HCT116 (cell line): ENCODE data around the gene MSRB3. TPM values are rescaled to one million over a fixed set of nuclear protein-coding genes. Genes with fewer than 3 reads are reported as not detected.

ENCODE experiments used
- ATAC-seq: fragments of 200-7000 bp; cut with Tn5 transposase; 2 replicates; pipeline ENCODE4 v1.9.1; 2020; ENCODE audit warnings: mild to moderate bottlenecking, moderate library complexity
- BruUV-seq: library from RNA; stranded (reverse); fragments of 400-500 nt; replicated peaks from 2 replicates; lab custom pipeline; 2021; lab: Mats Ljungman, UMichigan
- CTCF ChIA-PET: fragments of 300-600 bp; sonication (Branson Sonifier 250); formaldehyde crosslinking; loops from one replicate; lab custom pipeline; 2021; ENCODE audit warnings: antibody characterized with exemption; lab: Charles Lee
- POLR2A ChIA-PET: fragments of 300-600, 350-600 bp; sonication (Branson Sonifier 250); formaldehyde crosslinking; loops from one replicate; lab custom pipeline; 2021; ENCODE audit warnings: antibody characterized with exemption; lab: Charles Lee
- RAD21 ChIA-PET, 2 experiments: fragments of 300-600 bp; sonication (Branson Sonifier 250); formaldehyde crosslinking; loops; one replicate each; lab custom pipeline; 2023; ENCODE audit warnings: low total read pairs in 2 of 2; ENCODE audit not compliant: uncharacterized antibody in 2 of 2, unreplicated experiment in 2 of 2, low non-redundant PET in 1 of 2; lab: Charles Lee
- DNase-seq: peaks from one replicate; pipeline ENCODE4 v3.0.0-alpha.2; 2010; ENCODE audit warnings: low read depth, low spot score
- H2AFZ ChIP-seq: fragments of 200-600 bp; shearing (Covaris generic), sonication (generic); 2 replicates; pipeline ENCODE4 v1.6.1; 2017; ENCODE audit warnings: low read depth, mixed run types, mixed read lengths, antibody characterized with exemption, low read length; ENCODE audit not compliant: poor library complexity, severe bottlenecking
- H3K27ac ChIP-seq: 2 replicates; pipeline ENCODE4 v1.5.1; 2012; ENCODE audit warnings: low read depth, low read length
- H3K27me3 ChIP-seq: fragments of 200-600 bp; sonication (generic); 2 replicates; pipeline ENCODE4 v1.6.1; 2016; ENCODE audit warnings: mixed run types, low read length, mixed read lengths; ENCODE audit not compliant: insufficient read depth
- H3K36me3 ChIP-seq, 2 experiments: fragments of 200-500 bp in 1 of 2; fragments of 200-600 bp in 1 of 2; sonication (Bioruptor generic) in 1 of 2; sonication (generic) in 1 of 2; 2 replicates each; pipeline versions ENCODE4 v1.5.1 to v1.6.1; 2014 to 2016; ENCODE audit warnings: low read length in 2 of 2, inconsistent platforms in 1 of 2, mixed read lengths in 1 of 2, mixed run types in 1 of 2; ENCODE audit not compliant: insufficient read depth in 2 of 2, control insufficient read depth in 1 of 2
- H3K4me1 ChIP-seq, 2 experiments: fragments of 200-600 bp in 1 of 2; sonication (generic) in 1 of 2; 2 replicates each; pipeline versions ENCODE4 v1.5.1 to v1.6.1; 2012 to 2017; ENCODE audit warnings: low read length in 2 of 2, inconsistent platforms in 1 of 2, mild to moderate bottlenecking in 1 of 2, mixed read lengths in 1 of 2, mixed run types in 1 of 2, moderate library complexity in 1 of 2; ENCODE audit not compliant: insufficient read depth in 2 of 2, control insufficient read depth in 1 of 2
- H3K4me2 ChIP-seq: fragments of 200-600 bp; sonication (generic); 2 replicates; pipeline ENCODE4 v1.6.1; 2017; ENCODE audit warnings: mixed run types, low read length, mixed read lengths
- H3K4me3 ChIP-seq, 2 experiments: fragments of 200-600 bp in 1 of 2; sonication (generic) in 1 of 2; replicated peaks in 1 of 2; 2 replicates each; pipeline ENCODE4 v1.5.1; 2011 to 2016; ENCODE audit warnings: low read length in 2 of 2, control low read depth in 1 of 2, low read depth in 1 of 2, mild to moderate bottlenecking in 1 of 2, mixed read lengths in 1 of 2, mixed run types in 1 of 2
- H3K79me2 ChIP-seq: fragments of 200-600 bp; sonication (generic); 2 replicates; pipeline ENCODE4 v1.6.1; 2017; ENCODE audit warnings: mild to moderate bottlenecking, mixed run types, low read length, moderate library complexity, mixed read lengths; ENCODE audit not compliant: insufficient read depth
- H3K9ac ChIP-seq: fragments of 200-600 bp; sonication (generic); 2 replicates; pipeline ENCODE4 v1.6.1; 2016; ENCODE audit warnings: low read length, mixed read lengths
- H3K9me2 ChIP-seq: fragments of 200-600 bp; sonication (generic), shearing (Covaris generic); 2 replicates; pipeline ENCODE4 v1.6.1; 2017; ENCODE audit warnings: mixed run types, mild to moderate bottlenecking, moderate library complexity; ENCODE audit not compliant: insufficient read depth
- H3K9me3 ChIP-seq, 2 experiments: fragments of 200-500 bp in 1 of 2; fragments of 200-600 bp in 1 of 2; sonication (Bioruptor generic) in 1 of 2; sonication (generic) in 1 of 2; 2 replicates each; pipeline ENCODE4 v1.6.1; 2014 to 2017; ENCODE audit warnings: low read length in 2 of 2, mixed read lengths in 2 of 2, inconsistent platforms in 1 of 2, low read depth in 1 of 2, mild to moderate bottlenecking in 1 of 2, mixed run types in 1 of 2, moderate library complexity in 1 of 2; ENCODE audit not compliant: control insufficient read depth in 1 of 2, insufficient read depth in 1 of 2
- H4K20me1 ChIP-seq: fragments of 200-600 bp; sonication (generic), shearing (Covaris generic); 2 replicates; pipeline ENCODE4 v1.6.1; 2017; ENCODE audit warnings: mixed run types, mild to moderate bottlenecking, moderate library complexity; ENCODE audit not compliant: insufficient read depth
- CBX3 ChIP-seq: IDR thresholded peaks from 2 replicates; pipeline ENCODE4 v1.6.1; 2012; ENCODE audit warnings: low read depth
- EGR1 ChIP-seq: IDR thresholded peaks from 2 replicates; pipeline ENCODE4 v1.6.1; 2012; ENCODE audit warnings: low read depth
- EZH2phosphoT487 ChIP-seq: fragments of 200-600 bp; IDR thresholded peaks from 2 replicates; pipeline ENCODE4 v1.6.1; 2018; ENCODE audit warnings: antibody characterized with exemption, borderline replicate concordance
- JUND ChIP-seq: IDR thresholded peaks from 2 replicates; pipeline ENCODE4 v1.6.1; 2012
- POLR2A ChIP-seq: IDR thresholded peaks from 2 replicates; pipeline ENCODE4 v1.7.0; 2011; ENCODE audit warnings: borderline replicate concordance; ENCODE audit not compliant: insufficient read depth, insufficient read length; ENCODE audit errors: extremely low read depth
- POLR2AphosphoS5 ChIP-seq: IDR thresholded peaks from 2 replicates; pipeline ENCODE4 v1.6.1; 2011; ENCODE audit warnings: mild to moderate bottlenecking, low read depth, low read length, moderate library complexity
- RAD21 ChIP-seq: IDR thresholded peaks from 2 replicates; pipeline ENCODE4 v1.6.1; 2012; ENCODE audit warnings: low read depth, mild to moderate bottlenecking
- SIN3A ChIP-seq: IDR thresholded peaks from 2 replicates; pipeline ENCODE4 v1.6.1; 2012; ENCODE audit warnings: low read depth
- SP1 ChIP-seq: IDR thresholded peaks from 2 replicates; pipeline ENCODE4 v1.6.1; 2012; ENCODE audit warnings: low read depth
- SRF ChIP-seq: IDR thresholded peaks from 2 replicates; pipeline ENCODE4 v1.6.1; 2012; ENCODE audit warnings: low read depth
- YY1 ChIP-seq: IDR thresholded peaks from 2 replicates; pipeline ENCODE4 v1.6.1; 2011; ENCODE audit warnings: low read length, low read depth, moderate library complexity, mild to moderate bottlenecking; ENCODE audit not compliant: insufficient replicate concordance; ENCODE audit errors: extremely low read depth
- ZFX ChIP-seq: fragments of 450-650 bp; IDR thresholded peaks from 2 replicates; pipeline ENCODE4 v1.6.1; 2017
- ZNF274 ChIP-seq: fragments of 200-500 bp; sonication (Bioruptor generic); IDR thresholded peaks from 2 replicates; pipeline ENCODE4 v1.6.1; 2014; ENCODE audit warnings: mild to moderate bottlenecking, low read depth, low read length, inconsistent platforms
- intact Hi-C: fragments of 100-400 bp; cut with micrococcal nuclease; formaldehyde crosslinking; loops from 2 replicates; pipeline ENCODE4 v1.10.0; 2022
- total RNA-seq: library from RNA; stranded (reverse); gene quantifications from one replicate; pipeline ENCODE4 v1.2.1, GENCODE V29; 2021; ENCODE audit not compliant: unreplicated experiment
- TF ChIP-seq, protein P1 (sequence below): IDR thresholded peaks from 2 replicates; pipeline ENCODE4 v1.6.1; 2012
- TF ChIP-seq, protein P2 (sequence below): IDR thresholded peaks from 2 replicates; pipeline ENCODE4 v1.6.1; 2011; ENCODE audit warnings: mild to moderate bottlenecking, low read length, moderate library complexity; ENCODE audit not compliant: insufficient replicate concordance; ENCODE audit errors: extremely low read depth
- TF ChIP-seq, protein P3 (sequence below): IDR thresholded peaks from 2 replicates; pipeline ENCODE4 v1.6.1; 2012; ENCODE audit warnings: low read depth
- TF ChIP-seq, protein P4 (sequence below): IDR thresholded peaks from 2 replicates; pipeline ENCODE4 v1.6.1; 2012

MSRB3 gene
- total RNA-seq, 1 experiment from 2014 or later = 8.2 TPM

DNA sequence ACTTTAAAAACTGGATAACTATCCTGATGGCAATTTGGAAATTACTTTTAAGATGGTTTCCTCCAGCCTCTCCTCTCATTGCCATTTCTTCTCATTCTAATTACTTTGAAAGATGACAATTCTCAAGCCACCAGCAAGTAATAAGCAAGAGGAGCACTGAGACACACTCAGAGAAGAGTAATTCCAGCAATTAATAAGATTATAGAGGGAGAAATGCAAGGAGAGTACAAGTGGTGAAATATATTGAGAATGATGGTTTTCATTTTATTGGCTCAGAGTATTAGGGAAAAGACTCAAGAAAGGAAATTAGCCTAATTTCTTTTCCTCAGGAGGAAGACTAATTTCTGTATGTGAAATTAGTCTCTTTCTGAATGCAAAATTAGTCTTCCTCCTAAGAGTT lies 20.5 kb upstream of the MSRB3 start:
- Histone ChIP-seq H3K9ac (no peak overlapping the region), H2AFZ (no peak overlapping the region), H3K36me3 (no peaks in the 10 kb centered on the region), H3K4me3 (no peak overlapping the region), H3K4me2 (no peak overlapping the region), H3K27ac (no peak overlapping the region), H3K4me1 (no peaks in the 10 kb centered on the region), H3K9me3 (no peaks in the 10 kb centered on the region), H4K20me1 (no peaks in the 10 kb centered on the region), H3K27me3 (no peaks in the 10 kb centered on the region), H3K79me2 (no peaks in the 10 kb centered on the region), H3K9me2 (no peaks in the 10 kb centered on the region)
- POLR2A ChIA-PET = interaction anchor here (0.7 kb wide), 1 partner anchor 54 kb away, joined by 3 read pairs; no protein-coding TSS in a partner anchor
- no peak for DNase-seq
- BruUV-seq = no TSS peak
- CTCF ChIA-PET = no interaction called here
- ATAC-seq = no peak
- RAD21 ChIA-PET = no interaction called here
- intact Hi-C loops = no loop called here
- no peak for TF ChIP-seq CBX3
- no peak for TF ChIP-seq JUND
- TF ChIP-seq SIN3A = no peak
- no peak for TF ChIP-seq SP1
- TF ChIP-seq YY1 = no peak
- no peak for TF ChIP-seq EGR1
- TF ChIP-seq, protein P1, sequence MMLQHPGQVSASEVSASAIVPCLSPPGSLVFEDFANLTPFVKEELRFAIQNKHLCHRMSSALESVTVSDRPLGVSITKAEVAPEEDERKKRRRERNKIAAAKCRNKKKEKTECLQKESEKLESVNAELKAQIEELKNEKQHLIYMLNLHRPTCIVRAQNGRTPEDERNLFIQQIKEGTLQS = no peak

DNA sequence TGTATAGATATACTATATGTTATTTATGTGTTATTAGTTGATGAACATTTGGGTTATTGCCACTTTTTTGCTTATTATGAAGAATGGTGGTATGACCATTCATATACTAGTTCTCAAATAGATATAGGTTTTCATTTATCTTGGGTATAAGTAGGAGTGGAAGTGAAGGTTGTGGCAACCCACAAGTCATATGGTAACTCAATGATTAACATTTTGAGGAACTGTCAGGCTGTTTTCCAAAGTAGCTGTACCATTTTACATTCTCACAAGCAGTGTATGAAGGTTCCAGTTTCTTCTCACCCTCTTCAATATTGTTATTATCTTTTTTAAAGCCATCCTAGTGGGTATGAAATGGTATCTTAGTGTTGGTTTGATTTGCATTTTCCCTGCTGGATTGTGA lies 19.0 kb upstream of the MSRB3 start:
- DNase-seq (no peak), ATAC-seq (no peak)
- Histone ChIP-seq H3K4me2 (no peak overlapping the region), H3K27me3 (no peaks in the 10 kb centered on the region), H3K4me3 (no peak overlapping the region), H3K27ac (no peak overlapping the region), H3K36me3 (no peaks in the 10 kb centered on the region), H3K9me3 (no peaks in the 10 kb centered on the region), H4K20me1 (no peaks in the 10 kb centered on the region), H3K79me2 (no peaks in the 10 kb centered on the region), H2AFZ (no peak overlapping the region), H3K9me2 (no peaks in the 10 kb centered on the region), H3K4me1 (no peaks in the 10 kb centered on the region), H3K9ac (no peak overlapping the region)
- RAD21 ChIA-PET = no interaction called here
- CTCF ChIA-PET = no interaction called here
- intact Hi-C loops = no loop called here
- BruUV-seq = no TSS peak
- POLR2A ChIA-PET = no interaction called here
- TF ChIP-seq SRF = no peak
- TF ChIP-seq POLR2A = no peak
- no peak for TF ChIP-seq SP1
- TF ChIP-seq EZH2phosphoT487 = no peak
- TF ChIP-seq, protein P2, sequence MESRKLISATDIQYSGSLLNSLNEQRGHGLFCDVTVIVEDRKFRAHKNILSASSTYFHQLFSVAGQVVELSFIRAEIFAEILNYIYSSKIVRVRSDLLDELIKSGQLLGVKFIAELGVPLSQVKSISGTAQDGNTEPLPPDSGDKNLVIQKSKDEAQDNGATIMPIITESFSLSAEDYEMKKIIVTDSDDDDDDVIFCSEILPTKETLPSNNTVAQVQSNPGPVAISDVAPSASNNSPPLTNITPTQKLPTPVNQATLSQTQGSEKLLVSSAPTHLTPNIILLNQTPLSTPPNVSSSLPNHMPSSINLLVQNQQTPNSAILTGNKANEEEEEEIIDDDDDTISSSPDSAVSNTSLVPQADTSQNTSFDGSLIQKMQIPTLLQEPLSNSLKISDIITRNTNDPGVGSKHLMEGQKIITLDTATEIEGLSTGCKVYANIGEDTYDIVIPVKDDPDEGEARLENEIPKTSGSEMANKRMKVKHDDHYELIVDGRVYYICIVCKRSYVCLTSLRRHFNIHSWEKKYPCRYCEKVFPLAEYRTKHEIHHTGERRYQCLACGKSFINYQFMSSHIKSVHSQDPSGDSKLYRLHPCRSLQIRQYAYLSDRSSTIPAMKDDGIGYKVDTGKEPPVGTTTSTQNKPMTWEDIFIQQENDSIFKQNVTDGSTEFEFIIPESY = no peak
- TF ChIP-seq, protein P3, sequence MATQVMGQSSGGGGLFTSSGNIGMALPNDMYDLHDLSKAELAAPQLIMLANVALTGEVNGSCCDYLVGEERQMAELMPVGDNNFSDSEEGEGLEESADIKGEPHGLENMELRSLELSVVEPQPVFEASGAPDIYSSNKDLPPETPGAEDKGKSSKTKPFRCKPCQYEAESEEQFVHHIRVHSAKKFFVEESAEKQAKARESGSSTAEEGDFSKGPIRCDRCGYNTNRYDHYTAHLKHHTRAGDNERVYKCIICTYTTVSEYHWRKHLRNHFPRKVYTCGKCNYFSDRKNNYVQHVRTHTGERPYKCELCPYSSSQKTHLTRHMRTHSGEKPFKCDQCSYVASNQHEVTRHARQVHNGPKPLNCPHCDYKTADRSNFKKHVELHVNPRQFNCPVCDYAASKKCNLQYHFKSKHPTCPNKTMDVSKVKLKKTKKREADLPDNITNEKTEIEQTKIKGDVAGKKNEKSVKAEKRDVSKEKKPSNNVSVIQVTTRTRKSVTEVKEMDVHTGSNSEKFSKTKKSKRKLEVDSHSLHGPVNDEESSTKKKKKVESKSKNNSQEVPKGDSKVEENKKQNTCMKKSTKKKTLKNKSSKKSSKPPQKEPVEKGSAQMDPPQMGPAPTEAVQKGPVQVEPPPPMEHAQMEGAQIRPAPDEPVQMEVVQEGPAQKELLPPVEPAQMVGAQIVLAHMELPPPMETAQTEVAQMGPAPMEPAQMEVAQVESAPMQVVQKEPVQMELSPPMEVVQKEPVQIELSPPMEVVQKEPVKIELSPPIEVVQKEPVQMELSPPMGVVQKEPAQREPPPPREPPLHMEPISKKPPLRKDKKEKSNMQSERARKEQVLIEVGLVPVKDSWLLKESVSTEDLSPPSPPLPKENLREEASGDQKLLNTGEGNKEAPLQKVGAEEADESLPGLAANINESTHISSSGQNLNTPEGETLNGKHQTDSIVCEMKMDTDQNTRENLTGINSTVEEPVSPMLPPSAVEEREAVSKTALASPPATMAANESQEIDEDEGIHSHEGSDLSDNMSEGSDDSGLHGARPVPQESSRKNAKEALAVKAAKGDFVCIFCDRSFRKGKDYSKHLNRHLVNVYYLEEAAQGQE = no peak
- TF ChIP-seq, protein P4, sequence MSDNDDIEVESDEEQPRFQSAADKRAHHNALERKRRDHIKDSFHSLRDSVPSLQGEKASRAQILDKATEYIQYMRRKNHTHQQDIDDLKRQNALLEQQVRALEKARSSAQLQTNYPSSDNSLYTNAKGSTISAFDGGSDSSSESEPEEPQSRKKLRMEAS = no peak
- TF ChIP-seq ZNF274 = no peak
- no peak for TF ChIP-seq POLR2AphosphoS5
- TF ChIP-seq JUND = no peak
- no peak for TF ChIP-seq ZFX
- no peak for TF ChIP-seq RAD21
- no peak for TF ChIP-seq SIN3A
